HG02678 (cell line): ENCODE results near the gene MIS18BP1.
"Not testable (repeated sequence)": the region's sequence is repeated elsewhere in the genome, so short reads cannot be mapped to it uniquely, and the experiment has no call there.

Source experiments
- ATAC-seq: cut with Tn5 transposase; IDR thresholded peaks from one replicate; pipeline ENCODE4 v1.9.1; 2021; ENCODE audit warnings: mild to moderate bottlenecking, moderate library complexity; ENCODE audit not compliant: unreplicated experiment

MIS18BP1 gene

DNA sequence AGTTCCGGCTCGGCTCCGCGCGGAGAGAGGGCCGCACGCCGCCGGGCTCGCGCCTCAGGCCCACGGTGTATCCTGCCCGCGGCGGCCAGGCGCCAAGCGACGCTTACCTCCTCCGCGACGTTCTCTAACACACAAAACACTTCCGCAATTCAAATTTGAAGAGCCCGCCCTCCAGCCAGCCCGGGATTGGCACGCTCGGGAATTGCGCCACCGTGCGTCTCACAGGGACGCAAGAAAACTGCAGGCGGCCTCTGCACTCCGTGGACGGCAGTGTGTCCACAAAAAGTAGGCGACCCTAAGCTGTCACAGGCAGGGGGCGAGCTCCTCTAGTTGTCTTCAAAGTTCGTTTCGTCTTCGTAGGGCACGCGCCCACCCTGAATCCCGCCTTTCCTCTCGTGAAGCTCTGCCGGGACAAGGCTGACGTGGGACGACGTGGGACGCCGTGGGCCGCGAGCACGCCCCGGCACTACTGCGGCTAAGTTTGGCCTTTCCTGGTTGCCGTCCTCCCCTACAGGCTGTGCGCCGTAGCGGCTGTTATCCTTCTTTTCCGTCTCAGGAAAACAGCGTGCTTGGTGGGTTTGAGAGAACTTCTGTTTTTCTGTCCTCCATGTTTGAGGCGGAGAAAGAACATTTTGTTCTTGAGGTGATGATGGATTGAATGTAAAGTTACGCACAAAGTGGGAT lies at the start of gene MIS18BP1:
MIS18BP1 (minus strand) TSS at position 133 of the 684 bp plus-strand sequence. CDS start 5,916 bp downstream, outside the sequence.
- ATAC-seq: peak; percentile 76

DNA sequence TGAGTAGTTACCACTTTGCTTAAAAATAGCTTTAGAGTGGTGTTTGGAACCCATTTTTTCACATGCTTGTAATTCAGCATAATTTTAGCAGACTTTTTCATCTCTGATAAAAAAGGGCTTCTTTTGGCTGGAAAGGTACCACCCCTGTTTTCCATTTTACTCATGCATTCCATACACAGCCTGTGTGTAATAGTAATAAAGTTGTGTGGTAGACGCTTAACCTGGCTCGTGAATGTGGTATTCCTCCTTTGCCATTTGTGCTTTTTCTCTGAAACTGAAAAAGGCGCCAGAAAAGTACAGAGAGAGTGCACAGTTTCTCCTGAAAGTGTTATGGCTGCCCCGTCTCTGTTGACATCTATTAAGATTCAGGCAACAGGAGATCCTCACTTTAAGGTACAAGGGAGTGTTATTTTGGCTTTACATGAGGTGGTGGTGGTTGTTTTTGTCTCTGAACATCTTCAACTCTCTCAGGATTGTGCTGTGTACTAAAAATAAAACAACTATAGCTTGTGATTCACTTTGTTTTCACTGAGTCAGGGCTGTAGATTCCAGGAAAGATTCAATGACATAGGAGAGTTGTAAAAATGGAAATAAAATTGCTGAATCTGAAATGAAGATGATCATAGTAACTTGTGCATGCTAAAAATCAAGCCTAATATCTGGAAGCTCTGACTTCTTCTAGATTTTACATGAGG lies 45.6 kb upstream of the MIS18BP1 start:
- ATAC-seq: no peak

DNA sequence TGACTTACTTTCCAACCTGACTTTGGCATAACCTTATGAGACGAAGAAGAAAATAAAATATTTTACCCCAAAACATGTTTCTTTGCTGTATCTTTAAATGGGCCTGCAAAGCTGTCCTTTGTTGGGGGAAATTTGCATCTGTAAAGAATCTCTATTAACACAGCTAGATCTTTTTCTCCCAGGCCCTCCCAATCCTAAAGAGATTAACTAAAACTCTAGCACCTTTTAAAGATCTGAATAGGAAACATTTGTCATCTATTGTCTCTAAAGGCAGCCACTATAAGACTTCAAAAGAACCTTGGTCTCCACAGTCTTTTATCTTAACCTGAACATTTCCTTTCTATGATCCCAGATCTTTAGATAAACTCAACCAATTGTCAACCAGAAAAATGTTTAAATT lies 41.8 kb upstream of the MIS18BP1 start:
- ATAC-seq: not testable (repeated sequence)

DNA sequence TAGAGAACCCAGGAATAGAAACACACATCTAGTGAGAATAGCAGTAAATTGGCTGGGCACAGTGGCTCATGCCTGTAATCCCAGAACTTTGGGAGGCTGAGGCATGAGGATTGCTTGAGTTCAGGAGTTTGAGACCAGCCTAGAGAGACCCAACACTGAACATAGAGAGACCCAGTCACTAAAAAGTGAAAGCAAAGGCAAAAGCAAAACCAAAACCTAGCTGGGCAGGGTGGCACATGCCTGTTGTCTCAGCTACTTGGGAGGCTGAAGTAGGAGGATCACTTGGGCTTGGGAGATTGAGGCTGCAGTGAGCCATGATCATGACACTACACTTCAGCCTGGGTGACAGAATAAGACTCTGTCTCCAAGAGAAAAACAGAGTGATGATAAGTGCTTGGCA lies 37.5 kb upstream of the MIS18BP1 start:
- no peak for ATAC-seq

DNA sequence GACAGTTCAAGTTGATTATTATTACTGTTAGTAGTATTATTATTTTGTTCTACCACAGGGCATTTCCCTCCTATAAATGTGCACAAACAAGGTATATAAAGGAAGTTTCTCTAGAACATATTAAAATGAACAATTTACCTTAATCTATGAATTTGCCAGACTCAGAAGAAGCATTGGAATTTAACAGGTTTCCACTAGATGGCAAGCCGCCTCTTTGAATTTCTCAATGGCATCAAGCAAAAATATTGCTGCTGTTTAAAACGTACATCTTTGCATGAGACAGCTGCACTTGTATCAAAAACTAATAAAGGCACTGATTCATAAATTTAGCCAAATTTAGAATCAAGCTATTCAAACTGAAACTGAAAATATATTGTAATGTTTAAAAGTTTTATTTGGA lies 34.6 kb upstream of the MIS18BP1 start:
- ATAC-seq: no peak

DNA sequence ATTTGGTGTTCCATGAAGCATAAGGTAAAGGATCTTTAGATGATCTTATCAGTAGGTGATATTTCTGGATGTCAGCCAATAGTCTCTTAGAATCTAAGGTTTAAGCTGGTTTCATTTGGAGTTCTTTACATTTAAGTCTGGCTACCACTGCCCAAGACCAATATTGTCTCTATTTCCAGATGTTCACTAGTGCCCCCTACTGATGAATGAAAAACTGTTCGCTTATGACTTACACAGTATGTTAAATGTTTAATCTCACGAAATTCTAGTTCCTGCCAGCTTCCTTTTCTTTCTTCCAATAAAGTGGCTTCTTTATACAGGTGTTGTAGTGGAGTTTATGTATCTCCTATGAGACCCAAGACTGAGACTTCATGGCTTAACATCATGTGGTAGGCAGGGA lies 31.8 kb upstream of the MIS18BP1 start:
- ATAC-seq: no peak

DNA sequence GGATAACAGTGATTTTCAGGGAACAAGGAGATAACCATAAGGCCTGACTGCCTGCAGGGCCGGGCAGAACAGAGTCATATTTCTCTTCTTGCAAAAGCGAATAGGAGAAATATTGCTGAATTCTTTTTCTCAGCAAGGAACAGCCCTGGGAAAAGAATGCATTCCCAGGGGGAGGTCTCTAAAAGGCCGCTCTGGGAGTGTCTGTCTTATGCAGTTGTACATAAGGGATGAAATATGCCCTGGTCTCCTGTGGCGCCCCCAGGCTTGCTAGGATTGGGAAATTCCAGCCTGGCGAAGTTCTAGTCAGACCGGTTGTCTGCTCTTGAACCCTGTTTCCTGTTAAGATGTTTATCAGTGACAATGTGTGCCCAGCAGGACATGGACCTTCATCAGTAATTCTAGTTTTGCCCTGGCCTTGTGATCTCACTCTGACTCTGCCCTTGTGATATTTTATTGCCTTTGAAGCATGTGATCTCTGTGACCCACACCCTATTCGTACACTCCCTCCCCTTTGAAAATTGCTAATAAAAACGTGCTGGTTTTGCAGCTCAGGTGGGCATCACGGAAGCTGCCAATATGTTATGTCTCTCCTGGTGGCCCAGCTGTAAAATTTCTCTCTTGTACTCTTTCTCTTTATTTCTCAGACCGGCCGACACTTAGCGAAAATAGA lies 28.9 kb upstream of the MIS18BP1 start:
- ATAC-seq: not testable (repeated sequence)

DNA sequence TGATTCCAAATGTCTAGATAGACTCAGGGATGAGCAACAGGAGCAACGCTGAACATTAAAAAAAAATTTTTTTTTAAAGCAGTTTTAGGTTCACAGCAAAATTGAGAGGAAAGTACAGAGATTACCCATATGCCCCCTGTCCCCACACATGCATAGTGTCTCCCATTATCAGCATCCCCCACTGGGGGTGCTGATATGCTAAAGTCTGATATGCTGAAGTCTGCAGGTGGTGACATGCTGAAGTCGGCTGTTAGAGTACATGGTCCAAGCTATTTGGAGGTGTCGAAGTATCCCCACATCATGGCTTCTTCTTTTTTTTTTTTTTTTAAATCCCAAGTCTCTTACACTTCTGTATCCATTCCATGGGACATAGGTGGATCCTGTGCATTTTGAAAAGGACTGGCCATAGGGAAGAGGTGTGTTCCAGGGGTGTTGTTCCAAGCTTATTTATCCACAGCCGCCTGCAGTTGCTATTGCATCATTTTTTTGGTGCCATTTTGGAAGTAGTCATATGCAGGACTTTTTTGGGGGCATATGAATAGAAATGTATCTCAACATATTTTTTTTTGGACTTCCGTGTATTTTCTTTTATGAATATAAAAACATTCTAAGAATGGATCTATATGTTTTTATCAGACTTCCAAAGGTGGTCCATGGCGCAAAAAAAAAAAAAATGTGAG lies 19.0 kb upstream of the MIS18BP1 start:
- ATAC-seq: no peak

DNA sequence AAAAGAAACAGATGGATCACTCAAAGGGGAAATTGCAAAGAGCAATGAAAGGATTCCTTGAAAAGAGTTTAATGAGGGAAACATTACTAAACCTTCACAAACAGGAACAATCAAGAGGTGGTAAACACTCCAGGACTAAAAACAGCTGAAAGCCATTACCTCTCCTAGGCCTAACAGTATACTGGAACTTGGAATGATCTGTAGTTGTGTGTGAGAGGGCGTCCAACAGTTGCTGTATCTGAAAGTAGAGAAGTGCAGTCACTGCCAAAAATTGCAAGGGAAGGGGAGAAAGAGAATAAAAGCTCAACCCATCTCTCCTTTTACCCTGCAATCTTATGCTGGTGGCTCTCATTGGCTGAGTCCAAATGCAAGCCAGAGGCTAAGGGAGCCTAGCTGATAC lies 17.0 kb upstream of the MIS18BP1 start:
- ATAC-seq: no peak

DNA sequence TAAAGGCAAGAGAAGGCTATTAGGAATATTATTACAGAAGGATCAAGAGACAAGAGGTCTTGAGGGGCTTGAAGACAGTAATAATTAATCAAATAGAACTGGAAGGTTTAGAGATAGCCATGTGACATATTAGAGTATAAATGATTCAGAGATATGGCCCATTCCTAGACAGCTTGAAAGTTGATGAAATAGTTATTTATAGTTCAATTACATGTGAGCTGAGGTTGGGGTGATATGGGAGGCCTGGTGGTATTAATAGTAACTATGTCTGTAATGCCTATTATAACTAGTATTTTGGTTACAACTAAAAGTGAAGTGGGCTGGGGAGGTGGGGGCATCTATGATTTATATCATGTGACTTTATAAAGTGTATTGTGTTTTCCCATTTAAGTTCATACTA lies 14.1 kb upstream of the MIS18BP1 start:
- no peak for ATAC-seq

DNA sequence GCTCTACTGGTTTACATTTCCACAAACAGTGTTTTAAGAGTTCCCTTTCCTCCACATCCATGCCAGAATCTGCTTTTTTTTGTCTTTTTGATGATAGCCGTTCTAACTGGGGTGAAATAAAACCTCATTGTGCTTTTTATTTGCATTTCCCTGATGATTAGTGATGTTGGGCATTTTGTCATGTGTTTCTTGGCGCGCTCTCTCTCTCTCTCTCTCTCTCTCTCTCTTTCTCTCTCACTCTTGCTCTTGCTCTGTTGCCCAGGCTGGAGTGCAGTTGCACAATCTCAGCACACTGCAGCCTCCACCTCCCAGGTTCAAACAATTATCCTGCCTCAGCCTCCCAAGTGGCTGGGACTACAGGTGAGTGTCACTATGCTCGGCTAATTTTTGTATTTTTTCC lies 9.6 kb upstream of the MIS18BP1 start:
- no peak for ATAC-seq

DNA sequence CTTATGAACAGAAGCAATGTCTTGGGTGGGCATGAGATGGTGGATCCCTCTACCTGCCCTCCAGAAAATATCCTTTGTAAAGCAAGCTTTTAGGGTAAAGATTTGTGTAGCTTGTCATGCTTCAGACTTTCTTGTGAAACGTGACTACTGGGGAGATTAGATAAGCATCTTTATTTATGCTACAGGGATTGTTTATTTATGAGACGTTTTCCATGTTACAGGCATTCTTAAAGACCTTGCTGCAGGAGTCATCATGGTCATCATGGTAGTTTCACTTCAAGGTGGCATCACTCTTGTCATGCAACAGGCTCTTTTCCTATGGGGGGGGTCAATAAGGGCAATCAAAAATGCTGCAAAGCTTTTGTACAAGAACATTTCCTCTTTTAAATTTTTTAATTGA lies 8.2 kb upstream of the MIS18BP1 start:
- no peak for ATAC-seq

DNA sequence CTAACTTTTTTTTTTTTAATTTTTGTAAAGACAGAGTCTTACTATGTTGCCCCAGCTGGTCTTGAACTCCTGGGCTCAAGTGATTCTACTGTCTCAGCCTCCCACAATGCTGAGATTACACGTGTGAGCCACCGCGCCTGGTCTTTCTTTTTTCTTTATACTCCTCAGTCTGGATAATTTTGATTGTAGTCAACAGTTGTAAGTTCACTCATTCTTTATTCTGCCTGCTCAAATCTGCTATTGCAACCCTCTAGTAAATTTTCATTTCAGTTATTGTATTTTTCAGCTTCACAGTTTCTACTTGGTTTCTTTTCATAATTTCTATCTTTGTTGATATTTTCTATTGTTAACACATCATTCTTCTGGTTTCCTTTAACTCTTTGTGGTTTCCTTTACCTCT lies 5.8 kb upstream of the MIS18BP1 start:
- ATAC-seq: no peak

DNA sequence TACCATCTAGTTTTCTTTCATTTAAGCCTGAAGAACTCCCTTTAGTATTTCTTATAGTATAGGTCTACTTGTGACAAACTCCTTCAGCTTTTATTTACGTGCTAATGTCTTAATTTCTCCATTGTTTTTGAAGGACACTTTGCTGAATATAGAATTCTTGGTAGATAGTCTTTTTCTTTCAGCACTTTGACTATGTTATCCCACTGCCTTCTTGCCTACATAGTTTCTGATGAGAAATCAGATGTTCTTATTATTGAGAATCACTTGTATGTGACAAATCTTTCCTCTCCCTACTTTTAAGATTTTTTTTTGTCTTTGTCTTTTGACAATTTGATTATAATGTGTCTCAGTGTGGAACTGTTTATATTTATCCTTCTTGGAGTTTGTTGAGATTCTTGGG lies 5.1 kb upstream of the MIS18BP1 start:
- no peak for ATAC-seq

DNA sequence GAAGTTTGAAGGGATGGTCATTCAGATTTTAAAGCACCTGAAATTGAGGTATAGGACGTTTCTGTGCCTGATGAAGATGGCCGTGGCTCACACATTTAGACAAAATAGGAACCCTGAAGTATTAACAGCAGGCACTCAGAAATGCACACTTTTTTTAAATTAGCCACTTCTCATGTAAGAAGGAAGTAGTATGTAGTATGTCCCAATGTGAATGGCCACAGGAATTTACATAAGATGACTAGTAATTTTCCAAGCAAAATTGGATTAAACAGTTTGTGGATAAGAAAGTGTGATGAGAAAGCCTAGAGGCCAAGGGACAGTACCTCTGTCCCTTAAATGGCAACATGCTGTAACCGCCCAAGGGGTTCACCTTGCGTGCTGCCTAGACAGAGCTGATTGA lies 1.8 kb upstream of the MIS18BP1 start:
- ATAC-seq: no peak

DNA sequence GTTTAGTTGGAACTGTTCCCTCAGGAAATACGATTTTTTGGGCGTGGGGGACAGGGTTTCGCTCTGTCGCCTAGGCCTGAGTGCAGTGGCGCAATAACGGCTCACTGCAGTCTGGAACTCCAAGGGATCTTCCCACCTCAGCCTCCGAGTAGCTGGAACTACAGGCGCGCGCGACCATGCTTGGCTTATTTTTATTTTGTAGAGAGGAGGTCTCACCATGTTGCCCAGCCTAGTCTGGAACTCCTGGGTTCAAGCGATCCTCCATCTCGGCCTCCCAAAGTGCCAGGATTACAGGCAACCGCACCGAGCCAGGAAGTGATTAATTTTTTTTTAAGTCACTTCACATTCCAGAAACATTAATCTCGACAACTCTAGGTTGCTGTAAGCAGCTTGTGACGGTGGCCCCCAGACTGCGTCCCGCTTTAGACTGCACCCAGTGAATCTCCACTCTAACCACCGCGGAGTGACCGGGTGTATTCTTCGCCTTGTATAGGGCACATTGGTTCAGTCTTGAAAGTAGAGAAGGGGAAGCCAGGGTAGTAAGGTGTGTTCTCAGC lies 830 bp upstream of the MIS18BP1 start:
- ATAC-seq: no peak

DNA sequence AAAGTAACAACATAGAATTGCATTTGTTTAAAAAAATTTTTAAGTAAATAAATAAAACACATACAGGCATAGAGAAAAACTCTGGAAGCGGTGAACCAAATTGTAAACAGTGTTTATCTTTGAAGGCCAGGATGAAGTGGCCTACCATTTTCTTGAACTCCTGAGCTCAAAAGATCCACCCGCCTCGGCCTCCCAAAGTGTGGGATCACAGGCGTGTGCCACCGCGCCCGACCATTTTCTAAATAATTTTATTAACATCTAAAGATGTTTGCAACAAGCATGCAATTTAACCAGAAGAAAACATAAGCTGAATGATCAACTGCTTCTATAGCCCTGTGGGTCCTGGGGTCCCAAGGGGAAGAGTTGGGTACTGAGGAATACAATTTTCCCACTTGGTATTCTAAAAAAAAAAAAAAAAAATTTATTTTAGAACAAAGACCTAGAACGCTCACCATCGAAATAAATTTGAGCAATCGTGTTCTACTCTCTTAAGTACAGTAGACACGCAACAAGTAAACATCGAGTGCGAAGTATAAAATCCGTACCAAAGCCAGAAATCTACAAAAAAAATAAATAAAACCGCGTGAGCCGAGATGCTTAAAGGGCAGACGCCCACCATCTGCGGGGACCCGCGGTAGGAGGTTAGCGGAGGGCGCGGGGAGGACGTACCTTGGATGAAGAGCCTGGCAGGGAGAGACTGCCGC lies 484 bp downstream of the MIS18BP1 start:
- no peak for ATAC-seq

DNA sequence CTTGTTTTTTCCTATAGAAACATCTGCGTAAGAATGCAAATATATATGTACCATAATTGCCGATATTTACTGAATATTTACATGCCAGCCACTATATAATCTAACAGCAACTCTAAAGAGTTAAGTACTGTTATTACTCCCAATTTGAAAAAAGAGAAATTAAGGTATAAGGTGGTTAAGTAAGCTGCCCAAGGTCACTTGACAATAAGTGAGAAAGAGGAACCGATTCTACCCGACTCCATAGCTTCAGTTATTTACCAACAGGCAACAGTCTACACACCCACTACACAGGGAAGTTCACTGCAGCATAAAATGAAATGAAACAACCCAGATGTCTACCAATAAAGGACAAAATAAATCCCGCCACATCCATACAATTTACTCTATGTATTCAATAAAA lies 1.1 kb downstream of the MIS18BP1 start:
- ATAC-seq: peak; percentile 54

DNA sequence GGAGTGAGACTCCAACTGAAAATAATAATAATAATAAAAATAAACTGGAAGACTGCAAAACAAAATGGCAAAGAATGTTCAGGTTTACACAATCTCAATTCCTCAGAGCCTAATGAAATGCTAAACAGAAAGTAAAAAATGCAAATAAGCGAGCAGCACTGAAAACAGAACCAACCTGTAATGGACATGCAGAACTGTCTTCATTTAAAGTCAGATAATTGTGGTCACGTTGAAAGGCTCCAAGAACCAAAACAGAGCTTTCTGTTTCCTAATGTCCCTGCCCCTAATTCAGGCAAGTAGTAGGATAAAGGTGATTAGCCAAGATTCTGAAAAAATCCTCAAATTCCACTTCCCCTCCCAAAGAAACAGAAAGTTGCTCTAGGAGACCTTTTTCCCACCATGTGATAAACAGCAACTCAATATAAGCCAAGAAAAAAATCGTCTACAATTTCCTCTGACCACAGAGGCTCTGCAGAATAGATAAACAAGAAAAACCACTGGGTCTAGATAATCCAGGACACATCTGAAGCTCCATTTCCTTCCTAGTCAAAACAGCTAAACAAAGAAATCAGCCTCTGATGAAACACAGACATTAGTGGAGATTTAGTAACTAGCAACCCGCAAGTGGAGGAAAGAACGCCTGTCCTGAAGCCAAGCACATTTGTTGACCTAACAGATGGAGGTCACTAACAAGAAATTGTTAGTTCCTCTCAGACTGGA lies 3.0 kb downstream of the MIS18BP1 start:
- peak; percentile 17 for ATAC-seq

DNA sequence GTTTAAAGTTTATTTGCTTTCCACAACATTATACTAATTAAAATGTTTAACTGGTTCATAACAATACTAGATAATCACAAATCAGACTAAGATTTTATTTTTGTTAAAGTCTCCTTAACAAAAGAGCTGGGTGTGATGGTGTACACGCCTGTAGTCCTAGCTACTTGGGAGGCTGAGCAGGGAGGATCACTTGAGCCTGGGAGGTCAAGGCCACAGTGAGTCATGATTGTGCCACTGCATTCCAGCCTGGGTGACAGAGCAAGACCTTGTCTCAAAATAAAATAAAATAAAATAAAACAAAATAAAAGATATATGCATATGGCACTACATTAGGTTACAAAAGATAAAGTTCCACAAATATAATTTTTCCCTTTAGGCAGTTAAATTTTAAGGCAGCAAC lies 5.6 kb downstream of the MIS18BP1 start:
- no peak for ATAC-seq
